Measurements from ENCODE around the gene PGLYRP4.
"Not testable (repeated sequence)": the region's sequence is repeated elsewhere in the genome, so short reads cannot be mapped to it uniquely, and the experiment has no call there.

Gene PGLYRP4

GRCh38 chr1:153333902-153334301, 14.7 kb downstream of the PGLYRP4 start:
- Histone ChIP-seq H3K23ac (ENCODE audit: low read length) (no peak overlapping the region), H3K9ac (ENCODE audit: low read length) (no peak overlapping the region), H3K4ac (ENCODE audit: low read depth, low read length) (no peak overlapping the region), H3K79me1 (ENCODE audit: low read length) (no peaks in the 10 kb centered on the region), H2BK15ac (replicated peaks; ENCODE audit: low read depth) (no peak overlapping the region), H3K18ac (ENCODE audit: low read length) (no peak overlapping the region), H3K4me1 (ENCODE audit: control insufficient read depth, low read depth, low read length) (no peaks in the 10 kb centered on the region), H3K79me2 (ENCODE audit: control insufficient read depth, insufficient read depth, low read length) (no peaks in the 10 kb centered on the region), H3K36me3 (ENCODE audit: control insufficient read depth, insufficient read depth, low read length) (no peaks in the 10 kb centered on the region), H3K56ac (ENCODE audit: low read length) (no peak overlapping the region), H4K8ac (ENCODE audit: low read depth, low read length) (no peak overlapping the region), H3K4me3 (ENCODE audit: low read length) (no peak overlapping the region), H3K27ac (ENCODE audit: low read depth, low read length) (no peak overlapping the region), H2BK5ac (ENCODE audit: low read length) (no peak overlapping the region), H3K27me3 (ENCODE audit: insufficient read depth, low read length, poor library complexity) (no peaks in the 10 kb centered on the region), H2BK120ac (ENCODE audit: low read depth, low read length) (no peak overlapping the region), H2AK5ac (ENCODE audit: low read length) (no peak overlapping the region), H3K4me2 (ENCODE audit: low read length) (no peak overlapping the region), H4K5ac (ENCODE audit: low read length) (no peak overlapping the region)
- no peak for DNase-seq
- no CpG with 5 or more reads among the region's 1 CpG for WGBS (ENCODE audit: extremely low coverage, insufficient coverage, low lambda C conversion rate)

- no peak overlapping the region for H3K23ac ChIP-seq (ENCODE audit: low read length)
- H2AK5ac ChIP-seq (ENCODE audit: low read length) = no peak overlapping the region
- no peaks in the 10 kb centered on the region for H3K79me2 ChIP-seq (ENCODE audit: control insufficient read depth, insufficient read depth, low read length)
- H2BK120ac ChIP-seq (ENCODE audit: low read depth, low read length) = no peak overlapping the region
- no peak for DNase-seq
- no peak overlapping the region for H3K4ac ChIP-seq (ENCODE audit: low read depth, low read length)
- no peak overlapping the region for H3K4me3 ChIP-seq (ENCODE audit: low read length)
- H2BK5ac ChIP-seq (ENCODE audit: low read length) = no peak overlapping the region
- H3K4me2 ChIP-seq (ENCODE audit: low read length) = no peak overlapping the region
- H4K5ac ChIP-seq (ENCODE audit: low read length) = no peak overlapping the region
- no peak overlapping the region for H3K56ac ChIP-seq (ENCODE audit: low read length)
- no peaks in the 10 kb centered on the region for H3K4me1 ChIP-seq (ENCODE audit: control insufficient read depth, low read depth, low read length)
- no peaks in the 10 kb centered on the region for H3K79me1 ChIP-seq (ENCODE audit: low read length)
- no peak overlapping the region for H3K18ac ChIP-seq (ENCODE audit: low read length)
- H3K9ac ChIP-seq (ENCODE audit: low read length) = no peak overlapping the region
- no peak overlapping the region for H4K8ac ChIP-seq (ENCODE audit: low read depth, low read length)
- no peak overlapping the region for H3K27ac ChIP-seq (ENCODE audit: low read depth, low read length)
- H3K27me3 ChIP-seq (ENCODE audit: insufficient read depth, low read length, poor library complexity) = no peaks in the 10 kb centered on the region
- H3K36me3 ChIP-seq (ENCODE audit: control insufficient read depth, insufficient read depth, low read length) = no peaks in the 10 kb centered on the region
- H2BK15ac ChIP-seq (replicated peaks; ENCODE audit: low read depth) = no peak overlapping the region
Measured at GRCh38 chr1:153324912-153325311, 23.7 kb downstream of the PGLYRP4 start.

- no peak for DNase-seq
- no peak overlapping the region for H4K8ac ChIP-seq (ENCODE audit: low read depth, low read length)
- no peaks in the 10 kb centered on the region for H3K36me3 ChIP-seq (ENCODE audit: control insufficient read depth, insufficient read depth, low read length)
- H3K4me3 ChIP-seq (ENCODE audit: low read length) = no peak overlapping the region
- H3K23ac ChIP-seq (ENCODE audit: low read length) = no peak overlapping the region
- H3K27ac ChIP-seq (ENCODE audit: low read depth, low read length) = no peak overlapping the region
- no peak overlapping the region for H4K5ac ChIP-seq (ENCODE audit: low read length)
- no peaks in the 10 kb centered on the region for H3K79me2 ChIP-seq (ENCODE audit: control insufficient read depth, insufficient read depth, low read length)
- H2BK15ac ChIP-seq (replicated peaks; ENCODE audit: low read depth) = no peak overlapping the region
- no peak overlapping the region for H3K4ac ChIP-seq (ENCODE audit: low read depth, low read length)
- H2BK5ac ChIP-seq (ENCODE audit: low read length) = no peak overlapping the region
- H3K4me1 ChIP-seq (ENCODE audit: control insufficient read depth, low read depth, low read length) = no peaks in the 10 kb centered on the region
- no peak overlapping the region for H3K56ac ChIP-seq (ENCODE audit: low read length)
- no peak overlapping the region for H3K4me2 ChIP-seq (ENCODE audit: low read length)
- H3K79me1 ChIP-seq (ENCODE audit: low read length) = no peaks in the 10 kb centered on the region
- no peak overlapping the region for H2BK120ac ChIP-seq (ENCODE audit: low read depth, low read length)
- no CpG with 5 or more reads among the region's 1 CpG for WGBS (ENCODE audit: extremely low coverage, insufficient coverage, low lambda C conversion rate)
- H3K18ac ChIP-seq (ENCODE audit: low read length) = no peak overlapping the region
- H3K27me3 ChIP-seq (ENCODE audit: insufficient read depth, low read length, poor library complexity) = no peaks in the 10 kb centered on the region
- no peak overlapping the region for H3K9ac ChIP-seq (ENCODE audit: low read length)
- no peak overlapping the region for H2AK5ac ChIP-seq (ENCODE audit: low read length)
Measured at GRCh38 chr1:153322568-153322967, 26.1 kb downstream of the PGLYRP4 start.

- WGBS (ENCODE audit: extremely low coverage, insufficient coverage, low lambda C conversion rate) = no CpG with 5 or more reads among the region's 7 CpGs
- not testable (repeated sequence) for H3K79me2 ChIP-seq (ENCODE audit: control insufficient read depth, insufficient read depth, low read length); H2BK5ac ChIP-seq (ENCODE audit: low read length); H3K79me1 ChIP-seq (ENCODE audit: low read length); H3K9ac ChIP-seq (ENCODE audit: low read length); DNase-seq; H3K36me3 ChIP-seq (ENCODE audit: control insufficient read depth, insufficient read depth, low read length); H3K4ac ChIP-seq (ENCODE audit: low read depth, low read length); H3K23ac ChIP-seq (ENCODE audit: low read length); H3K27ac ChIP-seq (ENCODE audit: low read depth, low read length); H4K8ac ChIP-seq (ENCODE audit: low read depth, low read length); H3K4me1 ChIP-seq (ENCODE audit: control insufficient read depth, low read depth, low read length); H3K56ac ChIP-seq (ENCODE audit: low read length); H3K4me2 ChIP-seq (ENCODE audit: low read length); H4K5ac ChIP-seq (ENCODE audit: low read length); H3K4me3 ChIP-seq (ENCODE audit: low read length); H2BK120ac ChIP-seq (ENCODE audit: low read depth, low read length); H3K18ac ChIP-seq (ENCODE audit: low read length); H2BK15ac ChIP-seq (replicated peaks; ENCODE audit: low read depth); H2AK5ac ChIP-seq (ENCODE audit: low read length); H3K27me3 ChIP-seq (ENCODE audit: insufficient read depth, low read length, poor library complexity)
Measured at GRCh38 chr1:153318145-153318544, 30.5 kb downstream of the PGLYRP4 start.

GRCh38 chr1:153316013-153316412, 32.6 kb downstream of the PGLYRP4 start:
- DNase-seq; H3K4me3 ChIP-seq (ENCODE audit: low read length); H3K79me1 ChIP-seq (ENCODE audit: low read length); H3K27me3 ChIP-seq (ENCODE audit: insufficient read depth, low read length, poor library complexity); H3K18ac ChIP-seq (ENCODE audit: low read length); H3K4me2 ChIP-seq (ENCODE audit: low read length); H4K8ac ChIP-seq (ENCODE audit: low read depth, low read length); H3K27ac ChIP-seq (ENCODE audit: low read depth, low read length); H3K79me2 ChIP-seq (ENCODE audit: control insufficient read depth, insufficient read depth, low read length); H2BK15ac ChIP-seq (replicated peaks; ENCODE audit: low read depth); H3K23ac ChIP-seq (ENCODE audit: low read length); H3K9ac ChIP-seq (ENCODE audit: low read length); H2AK5ac ChIP-seq (ENCODE audit: low read length); H2BK5ac ChIP-seq (ENCODE audit: low read length); H2BK120ac ChIP-seq (ENCODE audit: low read depth, low read length); H4K5ac ChIP-seq (ENCODE audit: low read length); H3K36me3 ChIP-seq (ENCODE audit: control insufficient read depth, insufficient read depth, low read length); H3K4me1 ChIP-seq (ENCODE audit: control insufficient read depth, low read depth, low read length); H3K56ac ChIP-seq (ENCODE audit: low read length); H3K4ac ChIP-seq (ENCODE audit: low read depth, low read length): not testable (repeated sequence)

- H3K27me3 ChIP-seq (ENCODE audit: insufficient read depth, low read length, poor library complexity); H4K8ac ChIP-seq (ENCODE audit: low read depth, low read length); H3K18ac ChIP-seq (ENCODE audit: low read length); H2AK5ac ChIP-seq (ENCODE audit: low read length); H3K36me3 ChIP-seq (ENCODE audit: control insufficient read depth, insufficient read depth, low read length); H4K5ac ChIP-seq (ENCODE audit: low read length); H3K4me3 ChIP-seq (ENCODE audit: low read length); H3K9ac ChIP-seq (ENCODE audit: low read length); H3K23ac ChIP-seq (ENCODE audit: low read length); H3K56ac ChIP-seq (ENCODE audit: low read length); H3K4ac ChIP-seq (ENCODE audit: low read depth, low read length); H3K4me1 ChIP-seq (ENCODE audit: control insufficient read depth, low read depth, low read length); H3K4me2 ChIP-seq (ENCODE audit: low read length); H2BK5ac ChIP-seq (ENCODE audit: low read length); H2BK15ac ChIP-seq (replicated peaks; ENCODE audit: low read depth); H2BK120ac ChIP-seq (ENCODE audit: low read depth, low read length); DNase-seq; H3K27ac ChIP-seq (ENCODE audit: low read depth, low read length); H3K79me2 ChIP-seq (ENCODE audit: control insufficient read depth, insufficient read depth, low read length); H3K79me1 ChIP-seq (ENCODE audit: low read length): not testable (repeated sequence)
Measured at GRCh38 chr1:153314388-153314787, 34.3 kb downstream of the PGLYRP4 start.
